Measurements from ENCODE around the gene BTBD16.

DNA sequence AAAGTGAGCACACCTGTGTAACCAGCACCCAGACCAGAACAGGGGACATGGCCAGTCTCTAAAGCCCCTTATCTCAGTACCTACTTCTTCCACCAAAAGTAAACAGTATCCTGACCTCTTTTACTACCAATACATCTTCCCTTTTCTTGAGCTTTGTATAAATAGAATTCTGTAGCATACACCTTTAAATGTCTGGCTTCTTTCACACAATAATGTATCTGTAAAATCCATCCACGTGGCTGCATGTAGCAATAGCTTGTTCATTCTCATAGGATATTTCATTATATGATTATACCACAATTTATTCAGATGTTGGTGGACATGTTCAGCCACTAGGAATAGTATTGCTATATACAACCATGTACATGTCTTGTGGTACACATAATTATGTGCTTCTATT, 40.6 kb downstream of the BTBD16 start:
- TF ChIP-seq, protein P1, sequence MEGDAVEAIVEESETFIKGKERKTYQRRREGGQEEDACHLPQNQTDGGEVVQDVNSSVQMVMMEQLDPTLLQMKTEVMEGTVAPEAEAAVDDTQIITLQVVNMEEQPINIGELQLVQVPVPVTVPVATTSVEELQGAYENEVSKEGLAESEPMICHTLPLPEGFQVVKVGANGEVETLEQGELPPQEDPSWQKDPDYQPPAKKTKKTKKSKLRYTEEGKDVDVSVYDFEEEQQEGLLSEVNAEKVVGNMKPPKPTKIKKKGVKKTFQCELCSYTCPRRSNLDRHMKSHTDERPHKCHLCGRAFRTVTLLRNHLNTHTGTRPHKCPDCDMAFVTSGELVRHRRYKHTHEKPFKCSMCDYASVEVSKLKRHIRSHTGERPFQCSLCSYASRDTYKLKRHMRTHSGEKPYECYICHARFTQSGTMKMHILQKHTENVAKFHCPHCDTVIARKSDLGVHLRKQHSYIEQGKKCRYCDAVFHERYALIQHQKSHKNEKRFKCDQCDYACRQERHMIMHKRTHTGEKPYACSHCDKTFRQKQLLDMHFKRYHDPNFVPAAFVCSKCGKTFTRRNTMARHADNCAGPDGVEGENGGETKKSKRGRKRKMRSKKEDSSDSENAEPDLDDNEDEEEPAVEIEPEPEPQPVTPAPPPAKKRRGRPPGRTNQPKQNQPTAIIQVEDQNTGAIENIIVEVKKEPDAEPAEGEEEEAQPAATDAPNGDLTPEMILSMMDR (IDR thresholded peaks at IDR 0.05) = no peak
- TF ChIP-seq TCF7L2 (IDR thresholded peaks at IDR 0.05; ENCODE audit: low read depth, low read length) = no peak
- no peak for TF ChIP-seq POLR2AphosphoS5 (IDR thresholded peaks at IDR 0.05; ENCODE audit: low read depth, low read length)

All from Panc1 (cell line).